Lower leg skin (tissue), 3 donors: ENCODE results near the gene CHST15.

Experiments used
- POLR2A ChIP-seq, 2 donors: fragments of 450-650 bp; IDR thresholded peaks; one replicate each; pipeline ENCODE4 v1.6.1; 2016 to 2017; ENCODE audit warnings: antibody characterized with exemption in 2 of 2, mild to moderate bottlenecking in 1 of 2, moderate library complexity in 1 of 2
- TF ChIP-seq, protein P1 (sequence below), 3 donors: fragments of 450-650 bp; IDR thresholded peaks; one replicate each; pipeline ENCODE4 v1.5.1; 2016; ENCODE audit warnings: antibody characterized with exemption in 3 of 3, mild to moderate bottlenecking in 3 of 3, moderate library complexity in 2 of 3

DNA sequence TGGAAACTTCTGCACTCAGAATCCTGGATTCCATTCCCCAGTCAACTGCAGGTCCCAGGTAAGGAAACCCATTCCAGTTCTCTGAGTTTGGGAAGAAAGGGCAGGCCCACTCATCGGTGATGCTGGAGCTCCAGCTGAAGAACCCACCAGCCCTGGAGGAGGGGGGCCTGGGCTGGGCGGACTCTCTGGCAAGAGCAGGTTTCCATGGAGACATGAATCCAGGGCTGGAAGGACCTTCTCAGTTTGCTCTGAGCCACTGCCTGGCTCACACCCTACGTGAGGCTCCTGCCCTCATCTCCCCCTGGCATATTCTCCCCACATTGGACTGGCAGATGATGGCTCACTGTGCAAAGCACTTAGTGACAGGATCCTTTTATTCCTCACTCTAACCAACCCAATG, 128.4 kb downstream of the CHST15 start:
- no peak for TF ChIP-seq POLR2A (IDR thresholded peaks at IDR 0.05)
- TF ChIP-seq, protein P1, sequence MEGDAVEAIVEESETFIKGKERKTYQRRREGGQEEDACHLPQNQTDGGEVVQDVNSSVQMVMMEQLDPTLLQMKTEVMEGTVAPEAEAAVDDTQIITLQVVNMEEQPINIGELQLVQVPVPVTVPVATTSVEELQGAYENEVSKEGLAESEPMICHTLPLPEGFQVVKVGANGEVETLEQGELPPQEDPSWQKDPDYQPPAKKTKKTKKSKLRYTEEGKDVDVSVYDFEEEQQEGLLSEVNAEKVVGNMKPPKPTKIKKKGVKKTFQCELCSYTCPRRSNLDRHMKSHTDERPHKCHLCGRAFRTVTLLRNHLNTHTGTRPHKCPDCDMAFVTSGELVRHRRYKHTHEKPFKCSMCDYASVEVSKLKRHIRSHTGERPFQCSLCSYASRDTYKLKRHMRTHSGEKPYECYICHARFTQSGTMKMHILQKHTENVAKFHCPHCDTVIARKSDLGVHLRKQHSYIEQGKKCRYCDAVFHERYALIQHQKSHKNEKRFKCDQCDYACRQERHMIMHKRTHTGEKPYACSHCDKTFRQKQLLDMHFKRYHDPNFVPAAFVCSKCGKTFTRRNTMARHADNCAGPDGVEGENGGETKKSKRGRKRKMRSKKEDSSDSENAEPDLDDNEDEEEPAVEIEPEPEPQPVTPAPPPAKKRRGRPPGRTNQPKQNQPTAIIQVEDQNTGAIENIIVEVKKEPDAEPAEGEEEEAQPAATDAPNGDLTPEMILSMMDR (IDR thresholded peaks at IDR 0.05): no peak
